ENCODE measurements around the gene OR52E6. TPM values are rescaled to one million over a fixed set of nuclear protein-coding genes. Genes with fewer than 3 reads are reported as not detected.

Gene OR52E6
- total RNA-seq, 1 donor = 0.43 TPM

DNA sequence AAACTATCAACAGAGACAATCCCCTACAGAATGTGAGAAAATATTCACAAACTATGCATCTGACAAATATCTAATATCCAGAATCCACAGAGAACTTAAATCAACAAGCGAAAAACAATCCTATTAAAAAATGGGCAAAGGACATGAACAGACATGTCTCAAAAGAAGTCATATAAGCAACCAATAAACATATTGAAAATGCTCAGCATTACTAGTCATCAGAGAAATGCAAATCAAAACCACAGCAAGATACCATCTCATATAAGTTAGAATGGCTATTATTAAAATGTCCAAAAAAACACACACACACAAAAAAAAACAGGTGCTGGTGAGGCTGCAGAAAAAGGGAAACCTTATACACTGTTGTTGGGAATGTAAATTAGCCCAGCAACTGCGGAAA, 24.1 kb upstream of the OR52E6 start:
- no peak overlapping the region for H3K4me3 ChIP-seq (ENCODE audit: low read depth, low read length)
- no peak for DNase-seq (ENCODE audit: low read depth)
- no peak for TF ChIP-seq CTCF (IDR thresholded peaks at IDR 0.05; ENCODE audit: insufficient read depth, low read depth, low read length)

GRCh38 chr11:5857590-5857989, 15.9 kb upstream of the OR52E6 start, which contains the start of gene OR52E8:
OR52E8 (minus strand) TSS chr11:5857690; CDS start chr11:5857690, 0 bp downstream.
- DNase-seq (ENCODE audit: low read depth) = no peak
- no peak for TF ChIP-seq CTCF (IDR thresholded peaks at IDR 0.05; ENCODE audit: insufficient read depth, low read depth, low read length)
- H3K4me3 ChIP-seq (ENCODE audit: low read depth, low read length) = no peak within 1 kb of the TSS

DNA sequence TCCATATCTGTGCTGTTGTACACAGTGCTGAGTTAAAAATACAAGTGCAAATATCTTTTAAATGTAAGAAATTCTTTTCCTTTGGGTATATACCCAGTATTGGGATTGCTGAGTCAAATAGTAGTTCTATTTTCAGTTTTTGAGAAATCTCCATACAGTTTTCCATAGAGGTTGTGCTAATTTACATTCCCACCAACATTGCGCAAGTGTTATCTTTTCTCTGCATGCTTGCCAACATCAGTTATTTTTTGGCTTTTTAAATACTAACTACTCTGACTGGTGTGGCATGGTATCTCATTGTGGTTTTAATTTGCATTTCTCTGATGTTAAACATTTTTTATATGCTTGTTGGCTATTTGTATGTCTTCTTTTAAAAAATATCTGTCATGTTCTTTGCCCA, 9.3 kb upstream of the OR52E6 start:
- no peak overlapping the region for H3K4me3 ChIP-seq (ENCODE audit: low read depth, low read length)
- no peak for DNase-seq (ENCODE audit: low read depth)
- TF ChIP-seq CTCF (IDR thresholded peaks at IDR 0.05; ENCODE audit: insufficient read depth, low read depth, low read length) = no peak

DNA sequence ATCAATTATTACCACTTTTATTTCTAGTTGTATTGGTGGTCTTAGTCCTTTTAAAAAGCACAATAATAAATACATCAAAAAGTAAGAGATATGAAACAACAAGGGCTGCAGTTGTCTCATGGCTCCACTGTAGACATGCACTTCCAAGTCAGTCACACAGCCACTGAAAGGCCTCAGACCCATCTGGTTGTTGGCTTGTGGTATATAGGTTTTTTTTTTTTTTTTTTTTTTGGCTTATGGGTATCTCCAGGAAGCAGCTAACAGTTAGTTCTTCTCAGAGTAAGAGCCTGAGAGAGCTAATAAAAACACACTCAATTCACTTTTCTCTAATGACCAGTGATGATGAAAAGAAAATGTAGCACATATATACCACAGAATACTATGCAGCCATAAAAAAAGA, 6.0 kb upstream of the OR52E6 start:
- no peak overlapping the region for H3K4me3 ChIP-seq (ENCODE audit: low read depth, low read length)
- no peak for TF ChIP-seq CTCF (IDR thresholded peaks at IDR 0.05; ENCODE audit: insufficient read depth, low read depth, low read length)
- no peak for DNase-seq (ENCODE audit: low read depth)

GRCh38 chr11:5846701-5847100, 5.0 kb upstream of the OR52E6 start:
- DNase-seq (ENCODE audit: low read depth) = no peak
- no peak for TF ChIP-seq CTCF (IDR thresholded peaks at IDR 0.05; ENCODE audit: insufficient read depth, low read depth, low read length)
- H3K4me3 ChIP-seq (ENCODE audit: low read depth, low read length) = no peak overlapping the region

DNA sequence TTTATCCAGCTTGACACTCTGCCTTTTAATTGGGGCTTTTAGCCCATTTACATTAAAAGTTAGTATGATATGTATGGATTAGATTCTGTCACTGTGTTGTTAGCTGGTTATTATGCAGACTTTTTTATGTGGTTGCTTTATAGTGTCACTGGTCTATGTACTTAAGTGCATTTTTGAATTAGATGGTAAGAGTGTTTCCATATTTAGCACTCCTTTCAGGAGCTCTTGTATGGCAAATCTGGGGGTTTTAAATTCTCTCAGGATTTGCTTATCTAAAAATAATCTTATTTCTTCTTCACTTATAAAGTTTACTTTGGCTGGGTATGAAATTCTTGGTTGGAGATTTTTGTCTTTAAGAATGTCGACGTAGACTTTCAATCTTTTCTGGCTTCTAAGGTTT, 4.0 kb downstream of the OR52E6 start:
- DNase-seq (ENCODE audit: low read depth) = no peak
- H3K4me3 ChIP-seq (ENCODE audit: low read depth, low read length) = no peak overlapping the region
- no peak for TF ChIP-seq CTCF (IDR thresholded peaks at IDR 0.05; ENCODE audit: insufficient read depth, low read depth, low read length)

- H3K4me3 ChIP-seq (ENCODE audit: low read depth, low read length) = no peak overlapping the region
- no peak for TF ChIP-seq CTCF (IDR thresholded peaks at IDR 0.05; ENCODE audit: insufficient read depth, low read depth, low read length)
- DNase-seq (ENCODE audit: low read depth) = no peak
Measured at GRCh38 chr11:5833446-5833845, 8.3 kb downstream of the OR52E6 start.
